Stimulated activated CD4-positive, alpha-beta T cell treated with anti-CD3 and anti-CD28 coated beads, Interleukin-12 subunit alpha, Interleukin-12 subunit beta, amount 100 ng/mL, for 4 hours (primary cell): ENCODE data around the gene APBA3.
"Not testable (repeated sequence)": the region's sequence is repeated elsewhere in the genome, so short reads cannot be mapped to it uniquely, and the experiment has no call there.

Source experiments
- DNase-seq: peaks from one replicate; pipeline ENCODE4 v3.0.0-alpha.2; 2020

APBA3 gene

DNA sequence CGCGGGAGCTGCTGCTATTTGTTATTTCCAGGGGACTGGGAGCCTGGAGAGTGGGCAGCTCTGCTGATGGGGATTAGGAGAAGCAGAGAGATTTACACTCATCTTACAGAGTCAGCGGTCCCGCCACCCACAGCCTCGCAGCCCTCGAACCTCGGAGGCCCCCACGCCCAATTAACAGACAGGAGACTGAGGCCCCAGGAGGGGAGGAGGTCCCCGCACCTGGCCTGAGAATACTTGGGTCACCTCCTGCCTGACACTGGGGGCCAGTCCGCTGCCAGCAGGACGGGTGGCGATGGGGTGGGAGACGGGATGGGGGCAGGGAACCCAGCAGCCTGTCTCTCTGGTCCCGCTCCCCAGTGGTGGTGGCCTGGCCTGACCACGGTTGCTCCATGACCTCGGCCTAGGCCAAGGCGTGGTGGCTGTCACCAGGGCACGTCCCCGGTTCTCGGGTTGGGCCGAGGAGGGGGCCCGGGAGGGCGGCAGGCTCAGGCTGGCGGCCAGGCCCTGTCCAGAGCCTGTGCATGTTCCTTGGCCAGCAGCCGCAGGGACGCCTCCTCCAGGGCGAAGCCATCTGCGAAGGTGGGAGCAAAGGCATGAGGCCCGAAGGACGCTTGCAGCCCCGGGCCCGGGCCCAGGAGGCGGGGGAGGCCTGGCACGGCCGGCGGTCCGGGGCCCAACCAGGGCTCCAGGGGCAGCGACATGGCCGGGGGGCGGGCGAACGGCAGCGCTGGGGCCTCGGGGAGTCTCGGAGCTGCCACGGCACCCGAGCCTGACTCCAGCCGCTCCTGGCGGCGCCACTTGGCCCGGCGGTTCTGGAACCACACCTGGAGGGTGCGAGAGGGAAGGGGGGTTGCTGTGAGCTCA lies 8.9 kb upstream of the APBA3 start:
- no peak for DNase-seq

DNA sequence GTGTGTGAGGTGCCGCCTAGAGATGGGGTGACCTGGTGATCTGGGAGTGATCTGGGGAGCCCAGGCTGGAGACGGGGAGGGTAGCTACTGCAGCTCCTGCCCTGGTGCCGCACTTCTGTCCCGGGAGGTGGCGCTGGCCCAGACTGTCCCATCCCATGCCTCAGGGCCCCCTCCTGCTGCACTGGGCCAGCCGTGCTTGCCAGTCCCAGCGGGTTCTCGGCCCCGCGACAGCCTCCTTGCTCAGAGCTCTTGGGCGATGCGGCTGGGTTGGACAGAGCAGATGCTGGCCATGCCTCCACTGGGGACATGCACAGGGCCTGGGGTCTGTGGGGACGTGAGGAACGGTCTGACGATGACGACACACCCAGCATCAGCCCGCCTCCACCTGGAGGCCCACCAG lies 8.0 kb upstream of the APBA3 start:
- DNase-seq, result no peak

DNA sequence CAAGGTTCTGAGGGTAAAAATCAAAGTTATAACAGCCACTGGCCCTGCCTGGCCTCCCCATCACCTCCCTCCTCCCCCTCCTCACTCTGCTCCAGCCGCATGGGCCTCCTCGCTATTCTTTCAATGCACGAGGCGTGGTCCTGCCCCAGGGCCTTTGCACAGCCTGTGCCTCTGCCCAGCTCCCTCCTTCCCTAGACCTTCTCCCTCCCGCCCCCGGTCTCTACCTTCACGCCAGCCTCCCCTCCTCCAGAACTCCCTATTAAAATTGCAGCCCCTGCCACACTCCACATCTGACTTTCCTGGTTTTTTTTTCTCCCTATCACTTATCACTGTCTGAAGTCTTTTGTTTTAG lies 7.2 kb upstream of the APBA3 start:
- DNase-seq, result no peak

DNA sequence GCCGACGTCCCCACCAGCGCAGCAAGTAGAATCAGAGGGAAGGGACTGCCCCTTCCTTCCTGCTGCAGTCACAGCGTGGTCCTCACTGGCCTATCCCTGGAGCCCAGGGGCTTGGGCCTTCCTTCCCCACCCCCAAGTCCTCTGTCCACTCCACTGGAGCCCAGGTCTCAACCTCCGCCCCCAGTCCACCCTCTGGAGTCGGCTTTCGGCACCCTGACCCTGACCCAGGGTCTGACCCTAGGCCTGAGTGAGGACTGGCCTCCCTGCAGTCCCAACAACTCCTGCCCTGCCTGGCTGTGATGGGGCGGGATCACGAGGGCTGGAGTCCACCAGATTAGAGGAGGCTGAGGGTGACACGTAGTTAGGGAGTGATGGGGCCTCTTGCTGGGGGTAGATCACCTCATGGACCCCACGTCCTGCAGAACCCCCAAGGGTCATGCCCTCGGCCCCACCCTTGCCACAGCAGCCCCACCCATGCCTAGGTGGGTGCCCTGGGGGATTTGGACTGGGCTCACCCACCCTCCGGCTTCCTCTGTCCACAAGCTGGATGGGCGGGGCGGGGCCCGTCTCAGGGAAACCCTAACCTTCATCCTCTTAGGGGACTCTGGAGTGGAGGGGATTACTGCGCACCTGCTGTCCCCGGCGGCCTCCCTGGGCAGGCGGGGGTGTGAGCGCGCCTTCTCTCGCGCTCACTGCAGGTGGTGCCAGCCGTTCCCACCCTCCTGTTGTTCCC lies 6.7 kb upstream of the APBA3 start:
- DNase-seq, result no peak

DNA sequence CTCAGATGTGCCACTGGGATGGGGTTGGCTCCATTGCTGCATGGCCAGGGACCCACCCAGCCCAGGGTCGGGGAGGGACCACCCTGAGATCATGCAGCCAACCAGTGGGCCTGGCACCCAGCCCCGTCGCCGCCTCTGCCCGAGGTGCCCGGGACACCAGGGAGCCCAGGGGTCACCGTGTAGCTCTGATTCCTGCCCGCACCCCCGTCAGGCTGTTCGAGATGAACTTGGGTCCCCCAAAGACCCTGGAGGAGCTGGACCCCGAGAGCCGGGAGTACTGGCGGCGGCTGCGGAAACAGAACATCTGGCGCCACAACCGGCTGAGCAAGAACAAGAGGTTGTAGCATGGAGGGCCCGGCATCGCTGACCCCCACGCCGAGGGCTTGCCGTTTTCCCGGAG lies 5.6 kb upstream of the APBA3 start:
- DNase-seq, result no peak

DNA sequence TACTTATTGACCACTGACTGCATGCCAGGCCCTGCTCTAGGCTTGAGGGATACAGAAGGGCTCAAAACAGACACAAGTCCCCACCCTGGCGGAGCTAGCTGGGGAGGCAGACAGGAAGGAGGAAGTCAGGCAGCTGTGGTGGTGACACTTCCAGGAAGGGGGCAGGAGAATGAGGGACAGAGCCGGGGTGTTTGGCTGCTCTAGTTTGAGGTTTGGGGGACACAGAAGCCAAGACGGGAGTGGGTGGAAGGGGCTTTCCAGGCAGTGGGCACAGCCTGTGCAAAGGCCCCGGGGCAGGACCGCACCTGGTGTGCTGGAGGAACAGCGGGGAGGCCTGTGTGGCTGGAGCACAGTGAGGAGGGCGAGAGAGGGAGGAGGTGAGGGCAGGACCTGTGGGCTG lies 5.0 kb upstream of the APBA3 start:
- no peak for DNase-seq

DNA sequence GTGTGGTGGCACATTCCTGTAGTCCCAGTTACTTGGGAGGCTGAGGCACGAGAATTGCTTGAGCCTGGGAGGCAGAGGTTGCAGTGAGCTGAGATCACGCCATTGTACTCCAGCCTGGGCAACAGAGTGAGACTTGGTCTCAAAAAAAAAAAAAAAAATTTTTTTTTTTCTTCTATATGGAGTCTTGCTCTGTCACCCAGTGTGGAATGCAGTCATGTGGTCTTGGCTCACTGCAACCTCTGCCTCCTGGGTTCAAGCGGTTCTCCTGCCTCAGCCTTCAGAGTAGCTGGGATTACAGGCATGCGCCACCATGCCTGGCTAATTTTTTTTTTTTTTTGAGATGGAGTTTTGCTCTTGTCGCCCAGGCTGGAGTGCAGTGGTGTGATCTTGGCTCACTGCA lies 4.3 kb upstream of the APBA3 start:
- DNase-seq, result not testable (repeated sequence)

DNA sequence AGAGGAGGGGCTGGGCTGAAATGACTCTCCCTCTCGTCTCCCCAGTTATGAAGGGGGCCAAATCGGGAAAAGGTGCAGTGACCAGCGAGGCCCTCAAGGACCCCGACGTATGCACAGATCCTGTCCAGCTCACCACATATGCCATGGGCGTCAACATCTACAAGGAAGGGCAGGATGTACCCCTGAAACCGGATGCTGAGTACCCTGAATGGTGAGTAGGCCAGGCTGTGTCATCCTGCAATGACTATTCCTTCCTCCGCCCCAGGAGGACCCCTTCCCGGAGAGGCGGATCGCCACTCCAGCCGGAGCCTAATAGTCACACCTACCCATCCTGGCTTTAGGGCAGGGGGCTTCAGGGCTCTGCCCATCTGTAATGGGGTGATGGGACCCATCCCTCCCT lies 3.6 kb upstream of the APBA3 start:
- DNase-seq, result no peak

DNA sequence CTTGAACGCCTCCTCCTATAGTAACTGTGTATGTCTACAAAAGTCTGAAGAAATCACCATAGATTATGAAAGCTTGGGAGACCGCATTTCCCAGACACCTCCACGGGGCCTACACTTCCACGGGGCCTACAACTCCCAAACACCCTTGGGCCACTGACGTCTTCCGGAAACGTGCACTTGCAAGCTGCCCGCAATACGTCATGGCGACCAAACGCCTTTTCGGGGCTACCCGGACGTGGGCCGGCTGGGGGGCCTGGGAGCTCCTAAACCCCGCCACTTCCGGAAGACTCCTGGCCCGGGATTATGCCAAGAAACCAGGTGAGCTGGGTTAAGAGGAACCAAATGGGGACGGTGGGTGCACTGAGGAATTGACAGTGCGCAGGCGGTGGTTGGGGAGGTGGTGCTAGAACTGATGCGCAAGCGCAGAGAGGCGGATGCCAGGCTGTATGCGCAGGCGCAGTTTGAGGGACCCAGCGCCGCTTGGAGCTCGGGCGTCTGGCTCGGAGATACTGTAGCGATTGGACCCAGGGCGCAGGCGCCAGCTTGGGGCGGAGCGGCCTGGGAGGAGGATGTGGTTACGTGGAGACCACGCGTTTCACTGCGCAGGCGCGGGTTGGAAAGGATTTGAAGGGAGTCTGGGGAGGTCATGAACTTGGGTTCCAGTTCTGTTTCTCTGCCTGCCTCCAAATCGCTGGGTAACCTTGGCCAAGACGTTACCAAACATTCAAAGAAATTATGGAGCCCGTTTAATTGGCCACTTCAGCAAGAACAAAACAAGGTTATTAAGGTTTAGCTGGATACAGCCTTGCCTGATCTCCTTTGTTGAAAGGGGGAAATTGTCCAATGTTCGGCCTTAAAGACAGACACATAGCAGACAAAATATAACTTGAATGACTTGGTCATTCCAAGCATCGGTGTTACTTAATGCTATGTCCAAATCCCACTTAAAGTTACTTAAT lies 1.3 kb upstream of the APBA3 start, which contains the start of gene MRPL54:
Gene MRPL54, plus strand, starts transcription at position 182 of the 959 bp plus-strand sequence. Its CDS starts 19 bp downstream, at position 201.
- peak; percentile 98 for DNase-seq

DNA sequence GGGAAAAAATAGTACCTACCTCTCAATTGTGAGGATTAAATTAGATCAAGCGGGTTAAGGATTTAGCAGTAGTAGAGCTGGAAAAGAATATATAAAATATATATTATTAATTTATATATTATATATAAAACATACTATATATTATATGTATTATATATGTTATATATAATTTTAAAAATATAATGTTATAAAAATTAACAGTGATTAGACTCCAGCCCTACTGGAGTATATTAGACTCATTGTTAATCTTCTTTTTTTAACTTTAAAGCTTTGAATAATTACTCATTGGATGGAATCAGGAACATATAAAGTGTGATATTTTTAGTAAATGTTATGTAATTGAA lies 610 bp upstream of the APBA3 start:
- no peak for DNase-seq

DNA sequence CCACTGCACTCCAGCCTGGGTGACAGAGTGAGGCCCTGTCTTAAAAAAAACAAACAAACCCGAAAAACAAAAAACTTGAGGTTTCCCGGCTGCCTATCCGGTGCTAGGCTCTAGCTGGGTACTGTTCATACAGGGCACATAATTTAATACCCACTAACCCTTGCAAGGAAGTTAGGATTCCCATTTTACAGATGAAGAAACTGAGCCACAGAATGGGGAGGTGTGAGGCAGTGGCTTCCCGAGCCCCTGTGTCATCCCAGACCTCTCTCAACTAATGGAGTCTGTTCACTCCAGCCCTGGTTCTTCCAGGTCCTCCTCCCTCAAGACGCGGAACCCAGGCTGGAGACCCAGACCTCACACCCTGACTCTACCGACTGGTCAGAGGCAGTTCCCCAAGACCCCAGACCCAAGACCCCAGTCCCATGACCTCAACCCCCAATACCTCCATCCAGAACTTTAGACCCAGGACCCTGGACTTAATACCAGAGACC lies 576 bp downstream of the APBA3 start:
- no peak for DNase-seq

DNA sequence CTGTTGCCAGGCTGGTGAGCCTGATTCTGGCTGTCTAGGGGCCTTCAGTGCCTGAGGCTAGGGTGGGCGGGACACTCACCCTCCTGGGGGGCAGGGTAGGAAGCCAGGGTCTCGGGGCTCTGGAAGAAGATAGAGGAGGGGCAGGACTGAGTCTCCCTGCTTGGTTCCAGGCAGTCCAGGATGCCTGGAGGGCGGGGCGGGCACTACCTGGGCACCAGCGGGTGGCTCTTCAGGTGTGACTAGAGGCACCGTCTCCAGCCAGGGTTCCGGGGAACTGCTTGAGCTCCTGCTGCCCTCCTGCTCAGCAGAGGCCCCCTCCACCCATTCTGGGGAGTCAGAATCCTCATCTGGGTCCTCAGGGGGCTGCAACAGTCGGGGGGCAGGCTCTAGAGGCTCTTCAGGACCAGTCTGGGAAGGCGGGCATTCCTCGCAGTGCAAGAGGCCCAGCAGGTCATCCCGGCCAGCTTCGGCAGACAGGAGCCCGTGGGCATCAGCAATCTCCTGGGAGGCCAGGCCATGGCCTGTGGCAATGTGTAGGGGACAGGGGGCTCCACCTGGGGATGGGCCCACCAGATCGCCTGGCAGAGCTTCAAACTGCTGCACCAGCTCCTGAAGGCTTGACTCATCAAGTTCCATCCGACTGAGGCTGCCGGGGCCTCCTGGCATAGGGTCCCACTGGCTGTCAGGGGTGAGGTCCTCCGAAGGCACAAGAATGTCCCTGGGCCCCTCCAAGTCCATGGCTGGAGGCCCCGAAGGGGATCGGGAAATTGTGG lies 1.8 kb downstream of the APBA3 start:
- no peak for DNase-seq

DNA sequence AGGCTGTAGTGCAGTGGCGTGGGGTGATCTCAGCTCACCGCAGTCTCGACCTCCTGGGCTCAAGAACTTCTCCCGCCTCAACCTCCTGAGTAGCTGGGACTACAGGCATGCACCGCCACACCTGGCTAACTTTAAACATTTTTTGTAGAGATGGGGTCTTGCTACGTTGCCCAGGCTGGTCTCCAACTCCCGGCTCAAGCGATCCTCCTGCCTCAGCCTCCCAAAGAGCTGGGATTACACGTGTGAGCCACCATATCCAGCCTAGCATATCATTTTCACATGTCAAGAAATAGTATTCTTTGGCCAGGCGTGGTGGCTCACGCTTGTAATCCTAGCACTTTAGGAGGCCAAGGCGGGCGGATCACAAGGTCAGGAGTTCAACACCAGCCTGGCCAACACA lies 3.2 kb downstream of the APBA3 start:
- DNase-seq, result not testable (repeated sequence)

DNA sequence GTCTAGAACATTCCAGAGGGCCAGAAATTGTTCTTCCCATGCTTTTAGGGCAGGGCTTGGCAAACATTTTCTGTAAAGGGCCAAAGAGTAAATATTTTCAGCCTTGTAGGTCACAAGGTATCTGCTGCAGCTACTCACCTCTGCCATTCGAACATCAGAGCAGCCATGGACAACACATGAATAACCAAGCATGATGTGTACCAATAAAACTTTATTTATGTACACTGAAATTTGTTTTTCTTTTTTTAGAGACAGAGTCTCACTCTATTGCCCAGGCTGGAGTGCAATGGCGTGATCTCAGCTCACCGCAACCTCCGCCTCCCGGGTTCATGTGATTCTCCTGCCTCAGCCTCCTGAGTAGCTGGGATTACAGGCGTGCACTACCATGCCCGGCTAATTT lies 3.8 kb downstream of the APBA3 start:
- DNase-seq, result not testable (repeated sequence)

DNA sequence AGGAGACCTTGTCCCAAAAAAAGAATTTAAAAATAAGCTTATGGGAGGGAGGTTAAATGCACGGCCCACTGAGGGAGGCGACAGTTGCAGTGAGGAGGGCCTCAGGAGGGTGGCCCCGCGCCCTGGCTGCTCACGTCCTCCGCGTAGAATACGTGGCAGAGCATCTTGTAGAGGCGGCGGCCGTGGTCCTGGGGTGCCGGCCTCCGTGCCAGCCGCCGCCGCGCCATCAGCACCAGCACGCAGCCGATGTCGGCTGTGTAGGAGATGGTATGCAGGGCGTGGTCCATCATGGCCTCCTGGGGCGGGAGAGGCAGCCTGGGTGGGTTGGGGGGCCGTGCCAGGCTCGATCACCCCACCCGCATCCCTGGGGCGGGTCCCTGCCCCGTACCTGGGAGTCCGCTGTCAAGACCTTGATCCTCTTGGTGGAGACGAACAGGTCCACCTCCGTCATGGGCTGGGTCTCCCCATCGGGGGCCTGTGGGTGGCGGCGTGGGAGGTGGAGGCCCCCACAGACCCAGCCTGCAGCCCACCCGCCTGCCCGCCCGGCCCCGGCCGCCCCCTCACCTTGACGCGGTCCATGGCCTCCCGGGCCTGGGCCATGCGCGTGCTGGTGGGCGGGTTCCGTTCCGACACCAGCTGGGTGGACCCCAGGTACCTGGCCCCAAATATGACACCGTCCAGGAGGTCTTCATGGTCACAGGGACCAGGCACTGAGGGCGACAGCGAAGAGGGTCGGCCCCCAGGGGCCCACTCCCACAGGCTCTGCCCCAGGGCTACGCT lies 7.7 kb downstream of the APBA3 start:
- no peak for DNase-seq

DNA sequence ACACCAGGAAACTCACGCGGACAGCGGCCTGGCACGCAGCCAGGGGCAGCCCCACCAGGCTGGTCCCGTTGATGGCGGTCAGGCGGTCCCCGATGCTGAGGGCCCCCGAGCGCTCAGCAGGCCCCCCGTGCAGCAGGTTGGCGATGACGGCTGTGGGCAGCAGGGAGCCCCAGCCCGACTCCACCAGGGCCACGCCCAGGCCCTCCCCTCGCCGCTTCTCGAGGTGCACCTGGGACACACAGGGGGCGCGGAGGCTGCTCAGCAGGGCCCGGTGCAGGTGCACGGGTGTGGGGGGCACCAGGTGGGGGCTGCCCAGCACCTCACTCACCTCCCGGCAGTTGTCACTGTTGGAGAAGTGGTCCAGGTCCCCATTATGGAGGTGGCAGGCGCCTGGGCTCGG lies 9.0 kb downstream of the APBA3 start:
- no peak for DNase-seq

DNA sequence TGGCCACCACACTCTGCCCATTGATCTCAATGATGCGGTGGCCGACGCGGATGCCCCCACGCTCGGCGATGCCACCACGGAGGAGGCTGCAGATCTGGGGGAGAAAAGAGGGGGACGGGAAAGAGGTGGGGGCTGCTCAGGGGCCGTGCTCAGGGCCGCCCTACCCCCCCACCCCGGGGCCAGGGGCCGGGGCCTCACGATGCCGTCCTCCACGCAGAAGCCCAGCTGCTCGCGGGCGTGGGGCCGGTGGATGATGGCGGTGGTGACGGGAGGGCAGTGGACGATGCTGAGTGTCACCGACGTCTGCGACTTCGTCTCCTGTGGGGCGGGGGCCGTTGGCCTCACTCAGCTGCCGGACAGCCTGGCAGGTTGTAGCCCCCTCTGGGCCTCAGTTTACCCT lies 10.3 kb downstream of the APBA3 start:
- DNase-seq, result no peak

DNA sequence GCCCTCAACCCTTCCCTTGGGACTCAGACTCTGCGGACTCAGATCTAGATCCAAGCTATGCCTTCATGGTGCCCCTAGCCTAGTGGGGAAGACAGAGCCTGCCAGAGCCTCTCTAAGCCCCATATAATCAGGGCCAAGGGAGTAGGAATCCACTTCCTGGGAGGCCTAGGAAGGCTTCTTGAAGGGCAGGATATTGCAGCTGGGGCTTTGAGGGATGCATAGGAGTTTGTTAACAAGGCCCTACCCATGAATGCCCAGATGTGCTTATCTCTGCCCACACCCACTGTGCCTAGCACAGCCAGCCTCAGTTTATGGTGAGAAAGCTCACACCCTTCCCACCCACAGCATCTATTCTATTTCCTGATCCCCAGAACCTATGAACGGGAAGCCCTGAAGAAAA lies 11.3 kb downstream of the APBA3 start:
- DNase-seq, result no peak

DNA sequence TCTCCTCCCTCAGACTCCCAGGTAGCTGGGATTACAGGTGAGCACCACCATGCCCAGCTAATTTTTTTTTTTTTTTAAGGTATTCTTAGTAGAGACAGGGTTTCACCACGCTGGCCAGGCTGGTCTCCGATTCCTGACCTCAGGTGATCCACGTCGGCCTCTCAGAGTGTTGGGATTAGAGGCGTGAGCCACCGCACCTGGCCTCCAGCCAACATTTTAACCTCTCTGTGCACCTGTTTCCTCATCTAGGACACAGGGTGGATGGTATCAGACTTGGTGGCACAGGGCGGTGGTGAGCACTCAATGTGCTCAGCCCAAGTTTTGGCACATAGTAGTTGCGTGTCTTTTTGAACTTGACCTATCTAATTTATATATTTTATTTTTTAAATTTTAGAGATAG lies 12.5 kb downstream of the APBA3 start:
- DNase-seq, result no peak

DNA sequence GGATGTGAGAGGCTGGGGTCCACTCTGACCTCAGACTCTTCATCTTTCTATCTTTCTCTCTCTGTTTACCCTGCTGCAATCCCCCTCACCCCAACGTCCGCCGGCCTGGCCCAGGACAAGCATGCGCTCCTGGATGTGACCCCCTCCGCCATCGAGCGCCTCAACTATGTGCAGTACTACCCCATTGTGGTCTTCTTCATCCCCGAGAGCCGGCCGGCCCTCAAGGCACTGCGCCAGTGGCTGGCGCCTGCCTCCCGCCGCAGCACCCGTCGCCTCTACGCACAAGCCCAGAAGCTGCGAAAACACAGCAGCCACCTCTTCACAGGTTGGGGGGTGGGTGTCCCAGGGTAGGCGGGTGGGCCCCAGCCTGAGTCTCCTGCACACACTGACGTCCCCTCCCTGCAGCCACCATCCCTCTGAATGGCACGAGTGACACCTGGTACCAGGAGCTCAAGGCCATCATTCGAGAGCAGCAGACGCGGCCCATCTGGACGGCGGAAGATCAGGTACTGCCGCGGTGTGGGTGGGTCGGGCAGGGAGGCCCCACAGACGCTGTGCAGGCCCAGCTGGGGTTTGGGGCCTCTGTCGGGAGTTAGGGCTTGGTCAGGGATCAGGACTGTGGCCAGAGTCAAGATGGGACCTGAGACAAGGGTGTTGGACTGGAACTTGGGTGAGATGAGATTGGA lies 15.0 kb downstream of the APBA3 start:
- no peak for DNase-seq
